Measurements from ENCODE around the gene FXN. TPM values are rescaled to one million over a fixed set of nuclear protein-coding genes. Genes with fewer than 3 reads are reported as not detected.

FXN gene
- total RNA-seq, 4 donors from 2014 or later: 0.17 to 5.6 (median 3.0) TPM

DNA sequence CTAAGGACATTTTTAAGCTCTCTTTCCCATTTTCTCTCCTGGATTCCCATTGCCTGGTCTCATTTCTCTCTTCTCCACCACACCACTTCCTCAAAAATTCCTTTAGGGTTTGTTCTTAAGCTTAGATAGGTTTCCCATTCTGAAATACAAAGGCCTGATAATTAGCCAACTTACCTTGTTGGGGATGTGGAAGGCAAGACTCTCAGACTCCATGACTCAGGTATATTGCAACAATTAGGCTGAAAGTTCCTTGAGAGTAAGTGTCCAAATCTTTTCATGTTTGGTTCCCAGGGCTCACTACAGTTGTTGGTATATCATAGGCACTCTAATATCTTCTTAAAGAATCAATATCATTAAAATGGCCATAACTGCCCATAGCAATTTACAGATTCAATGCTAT, 43.6 kb downstream of the FXN start:
- TF ChIP-seq, protein P1, sequence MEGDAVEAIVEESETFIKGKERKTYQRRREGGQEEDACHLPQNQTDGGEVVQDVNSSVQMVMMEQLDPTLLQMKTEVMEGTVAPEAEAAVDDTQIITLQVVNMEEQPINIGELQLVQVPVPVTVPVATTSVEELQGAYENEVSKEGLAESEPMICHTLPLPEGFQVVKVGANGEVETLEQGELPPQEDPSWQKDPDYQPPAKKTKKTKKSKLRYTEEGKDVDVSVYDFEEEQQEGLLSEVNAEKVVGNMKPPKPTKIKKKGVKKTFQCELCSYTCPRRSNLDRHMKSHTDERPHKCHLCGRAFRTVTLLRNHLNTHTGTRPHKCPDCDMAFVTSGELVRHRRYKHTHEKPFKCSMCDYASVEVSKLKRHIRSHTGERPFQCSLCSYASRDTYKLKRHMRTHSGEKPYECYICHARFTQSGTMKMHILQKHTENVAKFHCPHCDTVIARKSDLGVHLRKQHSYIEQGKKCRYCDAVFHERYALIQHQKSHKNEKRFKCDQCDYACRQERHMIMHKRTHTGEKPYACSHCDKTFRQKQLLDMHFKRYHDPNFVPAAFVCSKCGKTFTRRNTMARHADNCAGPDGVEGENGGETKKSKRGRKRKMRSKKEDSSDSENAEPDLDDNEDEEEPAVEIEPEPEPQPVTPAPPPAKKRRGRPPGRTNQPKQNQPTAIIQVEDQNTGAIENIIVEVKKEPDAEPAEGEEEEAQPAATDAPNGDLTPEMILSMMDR (IDR thresholded peaks at IDR 0.05): no peak
- TF ChIP-seq POLR2A (IDR thresholded peaks at IDR 0.05): no peak
- DNase-seq (ENCODE audit: low spot score in 2 of 2): no peak
- intact Hi-C loops (cut with DNase I; ENCODE audit: low total_unique reads): loop anchor here (10.0 kb wide), 1 partner anchor 106 kb away; no protein-coding TSS in a partner anchor
- H3K4me3 ChIP-seq (ENCODE audit: low read depth, poor library complexity, severe bottlenecking): no peak overlapping the region

DNA sequence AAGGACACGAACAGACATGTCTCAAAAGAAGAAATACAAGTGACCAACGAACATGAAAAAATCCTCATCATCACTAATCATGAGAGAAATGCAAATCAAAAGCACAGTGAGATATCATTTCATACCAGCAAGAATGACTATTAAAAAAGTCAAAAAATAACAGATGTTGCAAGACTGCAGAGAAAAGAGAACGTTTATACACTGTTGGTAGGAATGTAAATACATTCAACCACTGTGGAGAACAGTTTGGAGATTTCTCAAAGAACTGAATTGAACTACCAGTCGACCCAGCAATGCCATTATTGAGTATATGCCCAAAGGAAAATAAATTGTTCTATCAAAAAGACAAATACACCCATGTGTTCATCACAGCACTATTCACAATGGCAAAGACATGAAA, 45.7 kb downstream of the FXN start:
- WGBS, 2 donors: 82 to 91% methylated on average over 4 of the region's 4 CpGs
- TF ChIP-seq POLR2A (IDR thresholded peaks at IDR 0.05): no peak
- TF ChIP-seq, protein P1 (IDR thresholded peaks at IDR 0.05): no peak
- no peak for DNase-seq (ENCODE audit: low spot score in 2 of 2)
- no peak overlapping the region for H3K4me3 ChIP-seq (ENCODE audit: low read depth, poor library complexity, severe bottlenecking)
- intact Hi-C loops (cut with DNase I; ENCODE audit: low total_unique reads): no loop called here

DNA sequence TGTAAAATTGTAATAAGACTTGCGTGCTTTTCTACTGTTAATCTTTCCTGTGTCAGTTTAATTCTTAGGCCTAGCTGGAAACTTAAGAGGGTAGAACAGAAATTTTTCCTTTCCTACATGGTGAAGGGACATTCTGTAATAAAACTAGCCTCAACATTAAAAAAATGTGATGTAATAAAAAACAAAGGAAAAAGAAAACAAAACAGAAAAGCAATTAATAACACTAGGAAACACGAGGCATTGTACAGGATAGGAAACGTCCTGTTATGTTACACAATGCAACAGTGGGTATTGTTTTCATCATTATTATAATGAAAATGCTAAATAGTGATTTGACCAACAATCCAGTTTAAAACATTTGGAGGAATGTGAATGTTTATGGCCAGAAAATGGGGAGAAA, 47.8 kb downstream of the FXN start:
- TF ChIP-seq, protein P1 (IDR thresholded peaks at IDR 0.05): no peak
- no peak for TF ChIP-seq POLR2A (IDR thresholded peaks at IDR 0.05)
- DNase-seq (ENCODE audit: low spot score in 2 of 2): no peak
- intact Hi-C loops (cut with DNase I; ENCODE audit: low total_unique reads): no loop called here
- H3K4me3 ChIP-seq (ENCODE audit: low read depth, poor library complexity, severe bottlenecking): no peak overlapping the region
- WGBS, 2 donors: 78 to 85% methylated on average over 3 of the region's 3 CpGs

DNA sequence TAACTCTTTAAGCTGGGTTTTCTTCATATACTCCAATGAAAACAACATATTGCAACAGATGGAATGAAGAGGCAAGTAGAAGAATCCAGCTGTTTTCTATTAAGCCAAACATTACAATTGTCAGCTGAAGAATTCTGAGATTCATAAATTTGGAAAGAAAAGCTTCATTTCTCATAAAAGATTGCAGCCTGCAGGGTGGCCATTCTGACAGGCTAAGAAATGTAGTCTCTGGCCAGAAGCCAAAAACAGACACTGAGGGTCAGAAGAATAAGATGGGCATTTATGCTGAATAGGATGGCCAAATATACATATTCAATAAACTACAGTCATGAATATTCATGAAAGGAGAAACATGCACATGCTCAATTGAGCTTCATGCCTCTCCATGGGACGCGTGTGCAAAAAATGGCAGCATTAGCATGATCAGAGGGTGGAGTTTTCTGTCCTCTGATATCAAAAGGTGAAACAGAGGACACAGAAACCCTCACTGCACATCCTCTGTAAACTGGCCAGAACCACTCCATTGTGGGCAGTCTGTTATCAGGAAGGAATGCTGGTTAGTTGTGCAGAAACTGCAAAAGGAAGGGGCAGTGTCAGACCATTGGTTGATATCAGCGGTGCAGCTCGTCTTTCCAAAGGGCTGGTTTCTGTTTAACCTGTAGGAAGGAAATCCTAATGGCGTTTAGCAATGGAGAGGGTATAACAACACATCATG, 50.2 kb downstream of the FXN start:
- H3K4me3 ChIP-seq (ENCODE audit: low read depth, poor library complexity, severe bottlenecking): no peak overlapping the region
- WGBS, 2 donors: 82 to 83% methylated on average over 5 of the region's 5 CpGs
- no peak for TF ChIP-seq POLR2A (IDR thresholded peaks at IDR 0.05)
- TF ChIP-seq, protein P1 (IDR thresholded peaks at IDR 0.05): no peak
- intact Hi-C loops (cut with DNase I; ENCODE audit: low total_unique reads): no loop called here
- no peak for DNase-seq (ENCODE audit: low spot score in 2 of 2)

DNA sequence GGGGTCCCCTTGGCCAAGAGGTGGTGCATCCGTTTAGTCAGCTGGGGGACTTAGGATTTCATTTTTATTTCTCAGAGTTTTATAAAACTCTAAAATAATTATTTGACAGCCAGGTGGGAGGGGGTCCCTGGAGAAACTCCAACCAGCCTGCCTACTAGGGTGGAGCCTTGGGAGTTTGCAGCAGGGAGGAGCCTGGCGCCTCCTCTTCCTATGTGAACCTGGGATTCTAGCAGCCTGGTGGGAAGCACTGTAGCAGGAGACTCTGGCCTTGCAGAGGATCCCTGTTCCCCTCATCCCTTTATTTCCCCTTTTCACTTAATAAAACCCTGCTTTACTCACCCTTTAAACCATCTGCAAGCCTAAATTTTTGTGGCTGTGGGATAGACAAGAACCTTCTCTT, 50.8 kb downstream of the FXN start:
- no peak for TF ChIP-seq POLR2A (IDR thresholded peaks at IDR 0.05)
- TF ChIP-seq, protein P1 (IDR thresholded peaks at IDR 0.05): no peak
- no peak overlapping the region for H3K4me3 ChIP-seq (ENCODE audit: low read depth, poor library complexity, severe bottlenecking)
- intact Hi-C loops (cut with DNase I; ENCODE audit: low total_unique reads): no loop called here
- no peak for DNase-seq (ENCODE audit: low spot score in 2 of 2)
- WGBS, 2 donors: 93 to 96% methylated on average over 2 of the region's 2 CpGs

DNA sequence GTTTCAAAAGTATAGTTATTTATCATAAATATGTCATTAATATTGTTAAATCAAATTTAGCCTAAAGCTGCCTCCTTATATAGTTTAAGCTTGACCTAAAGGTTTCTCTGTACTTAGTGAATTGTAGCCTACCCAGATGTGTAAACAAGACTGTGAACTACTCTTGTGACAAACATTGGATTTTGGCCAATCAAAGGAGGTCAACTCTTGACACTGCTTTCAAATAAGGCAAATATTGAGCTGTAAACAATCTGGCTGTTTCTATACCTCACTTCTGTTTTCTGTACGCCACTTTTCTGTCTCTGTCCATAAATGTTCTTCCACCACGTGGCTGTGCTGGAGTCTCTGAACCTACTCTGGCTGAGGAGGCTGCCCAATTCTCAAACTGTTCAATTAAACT, 51.2 kb downstream of the FXN start:
- WGBS, 2 donors: 91 to 93% methylated on average over 2 of the region's 2 CpGs
- intact Hi-C loops (cut with DNase I; ENCODE audit: low total_unique reads): no loop called here
- TF ChIP-seq, protein P1 (IDR thresholded peaks at IDR 0.05): no peak
- TF ChIP-seq POLR2A (IDR thresholded peaks at IDR 0.05): no peak
- no peak overlapping the region for H3K4me3 ChIP-seq (ENCODE audit: low read depth, poor library complexity, severe bottlenecking)
- DNase-seq (ENCODE audit: low spot score in 2 of 2): no peak
